GM12891 (cell line): ENCODE results near the gene MRPL34.

Source experiments
- DNase-seq: peaks from one replicate; pipeline ENCODE4 v3.0.0; 2011; ENCODE audit warnings: low spot score; ENCODE audit not compliant: insufficient read length
- FAIRE-seq: peaks from 2 replicates; lab custom pipeline; 2011; peaks lifted over from hg19 to GRCh38; lab: Jason Lieb, UNC
- PAX5 ChIP-seq: IDR thresholded peaks from 2 replicates; pipeline ENCODE4 v1.6.1; 2011; ENCODE audit warnings: low read length, moderate library complexity, mild to moderate bottlenecking; ENCODE audit not compliant: insufficient read depth, severe bottlenecking
- POLR2A ChIP-seq: IDR thresholded peaks from 2 replicates; pipeline ENCODE4 v1.6.1; 2011; ENCODE audit warnings: low read depth, low read length, control low read depth
- POLR2AphosphoS5 ChIP-seq: IDR thresholded peaks from 2 replicates; pipeline ENCODE4 v1.6.1; 2011; ENCODE audit warnings: low read depth, low read length, control low read depth
- POU2F2 ChIP-seq: IDR thresholded peaks from 2 replicates; pipeline ENCODE4 v1.6.1; 2011; ENCODE audit warnings: low read depth, mild to moderate bottlenecking, control low read depth, low read length, moderate library complexity
- SPI1 ChIP-seq: IDR thresholded peaks from 2 replicates; pipeline ENCODE4 v1.6.1; 2011; ENCODE audit warnings: low read depth, low read length, control low read depth
- TAF1 ChIP-seq: IDR thresholded peaks from 2 replicates; pipeline ENCODE4 v1.6.1; 2011; ENCODE audit warnings: low read depth, low read length, control low read depth

Gene MRPL34

DNA sequence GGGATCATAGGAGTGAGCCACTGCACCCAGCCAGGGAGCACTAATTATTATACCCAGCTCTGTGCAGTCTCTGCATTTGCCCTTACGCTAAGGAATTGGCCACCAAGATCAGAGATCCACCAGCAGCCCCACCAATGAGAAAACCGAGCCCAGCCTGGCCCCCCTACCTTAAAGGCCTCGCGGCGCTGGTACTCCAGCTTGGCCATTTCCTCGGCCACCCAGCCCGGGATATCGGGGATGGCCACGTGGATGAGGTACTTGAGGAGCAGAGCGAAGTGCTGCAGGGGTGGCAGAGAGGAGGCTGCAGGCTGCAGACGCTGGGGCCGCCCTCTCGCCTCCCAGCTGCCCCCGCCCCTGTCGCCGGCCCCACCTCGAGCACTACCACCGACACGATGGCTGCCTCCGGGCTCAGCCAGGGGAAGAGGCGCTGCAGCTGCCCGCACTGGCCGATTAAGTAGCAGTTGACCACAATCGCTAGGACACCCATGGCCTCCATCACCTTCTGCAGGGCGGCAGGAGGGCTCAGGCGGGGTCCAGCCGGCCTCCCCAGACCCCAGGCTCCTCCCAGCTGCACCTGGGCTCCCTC lies 21.5 kb downstream of the MRPL34 start:
- DNase-seq (no peak), FAIRE-seq (no peak)
- TF ChIP-seq POLR2AphosphoS5 (no peak), SPI1 (no peak), PAX5 (no peak), TAF1 (no peak), POU2F2 (no peak), POLR2A (no peak)

DNA sequence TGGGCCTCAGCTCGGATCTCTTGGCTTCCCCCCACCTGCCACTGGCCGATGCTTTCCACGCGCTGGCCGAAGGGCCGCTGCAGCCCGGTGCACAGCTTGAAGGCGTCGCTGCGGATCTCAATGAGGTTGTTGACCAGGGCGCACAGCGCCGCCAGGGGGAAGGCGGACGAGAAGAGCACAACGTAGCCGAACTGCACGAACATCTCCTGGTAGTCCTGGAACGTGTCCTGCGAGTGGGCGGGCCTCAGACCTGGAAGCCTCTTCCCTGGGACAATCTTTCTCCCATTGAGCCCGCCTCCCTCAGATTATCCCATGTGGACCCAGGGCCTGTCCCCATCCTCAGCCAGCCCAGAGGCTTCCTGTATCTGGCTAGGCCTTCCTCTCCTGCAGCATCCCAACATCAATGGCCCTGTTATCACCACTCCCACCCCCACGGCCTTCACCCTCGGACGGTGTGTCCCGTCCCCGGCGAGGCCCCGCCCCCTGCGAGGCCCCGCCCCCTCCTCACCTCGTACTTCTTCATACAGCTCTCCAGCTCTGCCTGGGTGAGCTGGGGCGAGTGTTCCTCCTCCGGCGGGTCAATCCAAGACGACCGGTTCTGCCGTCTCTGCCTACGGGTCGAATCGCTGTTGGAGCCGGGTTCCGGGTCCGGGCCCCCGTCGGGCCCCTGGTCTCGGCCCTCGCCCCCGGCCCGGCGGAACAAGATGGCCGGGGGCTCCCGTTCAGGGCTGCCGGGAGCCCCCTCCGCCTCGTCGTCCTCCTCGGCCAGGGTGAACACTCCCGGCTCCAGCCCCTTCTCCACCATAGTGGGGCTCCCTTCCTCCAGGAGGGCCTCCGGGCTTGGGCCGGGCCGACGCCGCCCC lies 22.2 kb downstream of the MRPL34 start:
- no peak for TF ChIP-seq POU2F2
- TF ChIP-seq POLR2A, result no peak
- TF ChIP-seq PAX5, result no peak
- TF ChIP-seq TAF1, result no peak
- no peak for TF ChIP-seq POLR2AphosphoS5
- TF ChIP-seq SPI1, result no peak
- FAIRE-seq (no peak), DNase-seq (peak; percentile 85)

DNA sequence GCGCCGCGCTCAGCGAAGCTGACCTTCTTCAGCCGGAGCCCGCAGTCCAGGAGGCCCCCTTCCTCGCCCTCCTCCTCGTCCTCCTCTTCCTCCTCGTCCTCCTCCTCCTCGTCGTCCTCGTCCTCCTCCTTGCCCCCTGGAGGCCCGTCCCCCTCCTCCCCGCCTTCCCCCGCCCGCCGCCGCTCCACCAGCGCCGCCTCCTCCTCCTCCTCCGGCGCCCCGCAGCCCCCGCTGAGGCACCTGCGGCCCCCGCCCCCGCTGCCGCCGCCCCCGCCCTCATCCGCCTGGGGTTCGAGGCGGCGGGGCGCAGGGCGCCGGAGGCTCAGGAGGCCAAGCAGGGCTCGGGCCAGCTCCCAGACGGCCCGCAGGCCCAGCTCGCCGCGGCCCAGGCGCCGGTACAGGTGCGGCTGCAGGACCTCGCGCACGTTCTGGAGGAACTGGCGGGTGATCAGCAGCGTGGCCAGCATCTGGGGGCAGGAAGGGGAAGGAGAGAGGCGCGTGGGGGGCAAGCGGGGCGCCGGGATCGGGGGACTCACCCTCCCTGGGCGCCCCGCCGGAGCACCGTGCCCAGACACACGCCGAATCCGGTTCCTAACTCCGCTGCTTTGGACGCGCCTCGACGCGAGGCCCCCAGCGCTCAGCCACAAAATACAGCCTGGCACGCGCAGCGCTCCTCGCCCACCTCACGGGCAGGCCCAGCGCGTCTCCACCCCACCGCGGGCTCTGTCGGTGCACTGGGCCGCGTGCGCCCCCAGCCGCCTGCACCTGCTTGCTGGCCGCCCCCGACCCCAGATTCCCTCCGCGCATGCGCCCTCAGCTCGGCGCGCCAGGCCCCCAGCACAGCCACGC lies 23.1 kb downstream of the MRPL34 start:
- FAIRE-seq, result no peak
- TF ChIP-seq PAX5, result no peak

DNA sequence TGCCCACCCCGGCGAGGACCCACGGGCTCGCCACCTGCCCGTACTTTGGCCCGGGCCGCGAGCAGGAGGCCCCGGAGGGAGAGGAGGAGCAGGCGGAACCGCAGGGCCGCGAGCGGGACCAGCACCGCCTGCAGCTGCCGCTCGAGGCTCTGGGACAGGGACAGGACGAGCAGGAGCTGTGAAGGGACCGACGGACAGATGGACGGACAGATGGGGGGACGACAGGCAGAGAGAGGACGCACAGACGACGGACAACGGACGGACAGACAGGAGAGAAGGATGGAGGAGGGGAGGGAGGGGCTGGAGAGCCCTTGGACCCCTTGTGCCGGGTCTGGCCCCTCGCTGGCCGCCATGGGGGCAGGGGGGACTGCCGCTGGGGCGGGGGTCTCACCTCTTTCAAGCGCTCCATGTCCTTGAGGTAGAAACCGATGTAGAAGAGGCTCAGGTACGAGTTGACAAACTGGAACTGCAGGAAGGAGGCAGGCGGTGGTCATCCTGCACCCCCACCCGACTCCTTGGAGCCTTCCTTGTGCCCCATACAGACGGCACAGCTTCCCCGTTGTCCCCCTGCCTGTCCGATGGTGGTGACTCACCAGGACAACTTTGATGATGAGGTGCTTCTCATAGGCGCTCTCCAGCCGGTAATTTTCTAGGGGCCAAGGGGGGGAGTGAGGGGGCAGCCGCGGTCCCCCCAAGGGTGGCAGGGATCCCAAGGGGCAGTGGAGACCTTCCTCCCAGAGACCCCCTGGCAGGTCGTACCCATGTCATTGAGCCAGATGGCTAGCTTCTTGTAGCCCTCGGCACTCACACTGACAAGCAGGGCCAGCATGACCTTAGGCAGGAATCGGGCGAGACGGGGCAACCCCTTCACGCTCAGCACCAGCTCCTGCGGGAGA lies 23.9 kb downstream of the MRPL34 start:
- no peak for TF ChIP-seq POU2F2
- TF ChIP-seq TAF1, result no peak
- no peak for TF ChIP-seq PAX5
- no peak for TF ChIP-seq POLR2A
- TF ChIP-seq POLR2AphosphoS5, result no peak
- TF ChIP-seq SPI1, result no peak
- FAIRE-seq, result no peak

More for the DNA sequence above, 23.1 kb downstream of the MRPL34 start:
- no peak for DNase-seq

DNA sequence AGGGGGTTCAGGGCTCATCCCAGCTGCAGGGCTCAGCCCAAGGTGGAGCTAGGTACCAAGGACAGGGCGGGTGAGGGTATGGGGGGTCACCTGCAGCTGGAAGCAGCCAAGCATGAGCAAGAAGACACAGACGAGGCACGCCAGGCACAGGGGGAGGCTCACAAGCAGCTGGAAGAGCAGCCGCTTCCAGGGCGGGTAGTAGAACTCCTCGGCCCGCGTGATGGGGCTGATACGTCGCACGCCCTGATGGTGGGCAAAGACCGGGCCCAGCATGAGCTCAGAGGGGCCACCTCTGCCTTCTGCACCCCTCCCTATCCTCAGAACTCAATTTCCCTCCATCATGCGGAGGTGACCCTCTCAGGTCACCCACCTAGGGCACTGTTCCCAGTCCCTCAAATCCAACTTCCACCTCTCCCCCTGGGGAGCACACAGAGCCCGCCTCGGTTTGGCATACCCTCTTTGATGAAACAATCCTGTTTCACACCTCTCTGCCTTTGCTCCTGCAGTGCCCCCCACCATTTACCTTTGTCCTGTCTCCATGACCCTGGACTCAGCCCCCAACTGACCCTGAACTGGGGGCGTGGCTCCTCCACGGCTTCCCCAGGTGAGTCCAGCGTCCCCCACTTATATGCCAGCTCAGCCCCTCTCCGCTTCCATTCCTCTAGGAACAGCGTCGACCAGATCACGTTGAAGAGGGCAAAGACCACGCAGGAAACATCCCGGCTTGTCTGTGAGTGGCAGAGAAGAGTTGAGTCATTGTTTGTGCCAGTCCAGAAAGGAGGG lies 24.8 kb downstream of the MRPL34 start:
- FAIRE-seq (no peak), DNase-seq (no peak)
- no peak for TF ChIP-seq SPI1
- no peak for TF ChIP-seq POLR2A
- no peak for TF ChIP-seq POLR2AphosphoS5
- no peak for TF ChIP-seq PAX5
- no peak for TF ChIP-seq TAF1
- TF ChIP-seq POU2F2, result no peak

More for the DNA sequence above, 23.9 kb downstream of the MRPL34 start:
- DNase-seq, result no peak

DNA sequence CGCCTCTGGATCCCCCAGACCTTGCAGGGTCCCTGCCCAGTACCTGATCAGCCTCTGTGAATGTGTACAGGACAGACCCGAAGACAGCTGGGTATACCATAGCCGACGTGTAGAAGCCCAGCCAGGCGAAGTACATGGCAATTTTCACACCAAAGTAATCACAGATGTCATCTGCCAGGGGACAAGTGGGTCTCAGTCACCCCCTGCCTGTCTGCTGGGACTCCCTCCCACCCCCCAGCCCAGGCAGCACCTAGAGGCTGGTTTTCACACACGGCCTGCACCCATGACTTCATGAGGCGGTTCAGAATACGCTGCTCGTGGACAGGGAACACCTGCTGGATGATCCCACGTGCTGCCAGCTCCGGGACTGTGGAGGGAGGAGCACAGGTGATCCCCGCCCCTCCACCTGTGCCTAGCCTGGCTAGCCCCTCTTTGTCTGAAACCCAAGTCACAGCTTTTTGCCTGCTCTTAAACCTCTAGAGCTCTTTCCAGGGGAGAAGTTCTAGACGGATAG lies 25.4 kb downstream of the MRPL34 start:
- TF ChIP-seq POU2F2 (no peak), SPI1 (no peak), PAX5 (no peak), POLR2AphosphoS5 (no peak), TAF1 (no peak), POLR2A (no peak)
- no peak for FAIRE-seq
- no peak for DNase-seq

DNA sequence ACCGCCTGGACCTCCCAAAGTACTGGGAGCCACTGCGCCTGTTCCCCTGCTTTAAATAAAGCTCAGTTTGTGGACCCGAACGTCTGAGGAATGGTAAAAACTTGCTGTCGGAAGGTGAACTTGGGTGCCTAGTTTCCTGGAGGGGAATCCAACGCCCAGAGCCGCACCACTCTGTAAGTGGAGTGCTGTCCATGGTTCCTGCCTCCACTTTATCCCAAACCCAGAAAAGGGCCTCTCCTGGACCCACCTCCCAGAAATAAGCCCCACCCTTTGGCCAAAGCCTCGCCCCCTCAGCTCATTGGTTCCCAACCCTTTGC lies 26.6 kb downstream of the MRPL34 start:
- FAIRE-seq (no peak), DNase-seq (no peak)
- no peak for TF ChIP-seq SPI1
- no peak for TF ChIP-seq POLR2A
- no peak for TF ChIP-seq TAF1
- no peak for TF ChIP-seq POLR2AphosphoS5
- no peak for TF ChIP-seq POU2F2
- no peak for TF ChIP-seq PAX5
